ENCODE results near the gene PRDX1.

The PRDX1 gene

GRCh38 chr1:45521413-45522323, at the start of gene PRDX1:
Gene PRDX1 (minus strand): TSS chr1:45521884. CDS start chr1:45519043, 2,841 bp downstream.
- peak; percentile 94 to 98 for DNase-seq (ENCODE audit: low read depth in 1 of 2, low spot score in 1 of 2)

GRCh38 chr1:45570631-45571030, 48.9 kb upstream of the PRDX1 start:
- DNase-seq (ENCODE audit: low read depth in 1 of 2, low spot score in 1 of 2), result no peak

GRCh38 chr1:45569962-45570581, 48.4 kb upstream of the PRDX1 start:
- DNase-seq (ENCODE audit: low read depth in 1 of 2, low spot score in 1 of 2), result peak; percentile 33 to 47

- no peak for DNase-seq (ENCODE audit: low read depth in 1 of 2, low spot score in 1 of 2)
These were observed 47.9 kb upstream of the PRDX1 start for GRCh38 chr1:45569571-45569961.

GRCh38 chr1:45568421-45568820, 46.7 kb upstream of the PRDX1 start:
- no peak for DNase-seq (ENCODE audit: low read depth in 1 of 2, low spot score in 1 of 2)

- no peak for DNase-seq (ENCODE audit: low read depth in 1 of 2, low spot score in 1 of 2)
These were observed 46.2 kb upstream of the PRDX1 start for GRCh38 chr1:45567911-45568310.

- no peak for DNase-seq (ENCODE audit: low read depth in 1 of 2, low spot score in 1 of 2)
These were observed 45.0 kb upstream of the PRDX1 start for GRCh38 chr1:45566722-45567121.

GRCh38 chr1:45563843-45564242, 42.2 kb upstream of the PRDX1 start:
- DNase-seq (ENCODE audit: low read depth in 1 of 2, low spot score in 1 of 2), result no peak

GRCh38 chr1:45557422-45557944, 35.8 kb upstream of the PRDX1 start:
- no peak for DNase-seq (ENCODE audit: low read depth in 1 of 2, low spot score in 1 of 2)

- DNase-seq (ENCODE audit: low read depth in 1 of 2, low spot score in 1 of 2), result no peak
These were observed 32.5 kb upstream of the PRDX1 start for GRCh38 chr1:45554198-45554597.

- DNase-seq (ENCODE audit: low read depth in 1 of 2, low spot score in 1 of 2), result no peak
These were observed 30.6 kb upstream of the PRDX1 start for GRCh38 chr1:45552331-45552730.

- DNase-seq (ENCODE audit: low read depth in 1 of 2, low spot score in 1 of 2), result no peak
These were observed 30.0 kb upstream of the PRDX1 start for GRCh38 chr1:45551684-45552083.

- DNase-seq (ENCODE audit: low read depth in 1 of 2, low spot score in 1 of 2), result peak; percentile 73 to 85
These were observed 29.0 kb upstream of the PRDX1 start, which contains the start of gene AKR1A1 for GRCh38 chr1:45550401-45551351. Gene AKR1A1 (plus strand): TSS chr1:45550826. CDS start chr1:45561795, 10,969 bp downstream.

GRCh38 chr1:45545553-45546310, 24.0 kb upstream of the PRDX1 start:
- no peak for DNase-seq (ENCODE audit: low read depth in 1 of 2, low spot score in 1 of 2)

- DNase-seq (ENCODE audit: low read depth in 1 of 2, low spot score in 1 of 2), result no peak
These were observed 23.4 kb upstream of the PRDX1 start for GRCh38 chr1:45545019-45545493.

- DNase-seq (ENCODE audit: low read depth in 1 of 2, low spot score in 1 of 2), result no peak
These were observed 22.8 kb upstream of the PRDX1 start for GRCh38 chr1:45544530-45544929.

GRCh38 chr1:45543581-45544417, 22.1 kb upstream of the PRDX1 start:
- DNase-seq (ENCODE audit: low read depth in 1 of 2, low spot score in 1 of 2), result peak; percentile 37 to 51

- DNase-seq (ENCODE audit: low read depth in 1 of 2, low spot score in 1 of 2), result no peak
These were observed 20.9 kb upstream of the PRDX1 start for GRCh38 chr1:45542591-45542990.

GRCh38 chr1:45541193-45541592, 19.5 kb upstream of the PRDX1 start:
- no peak for DNase-seq (ENCODE audit: low read depth in 1 of 2, low spot score in 1 of 2)

Data from stimulated activated CD4-positive, alpha-beta T cell treated with anti-CD3 and anti-CD28 coated beads, Interleukin-15, amount 100 ng/mL, for 1 hour (primary cell).